GM21576 (cell line): ENCODE data around the gene MEIS2.

Experiments
- ATAC-seq: cut with Tn5 transposase; IDR thresholded peaks from one replicate; pipeline ENCODE4 v1.9.1; 2021; ENCODE audit warnings: mild to moderate bottlenecking, moderate library complexity; ENCODE audit not compliant: unreplicated experiment

The MEIS2 gene

GRCh38 chr15:36967929-36968328, 132.4 kb downstream of the MEIS2 start:
- no peak for ATAC-seq

DNA sequence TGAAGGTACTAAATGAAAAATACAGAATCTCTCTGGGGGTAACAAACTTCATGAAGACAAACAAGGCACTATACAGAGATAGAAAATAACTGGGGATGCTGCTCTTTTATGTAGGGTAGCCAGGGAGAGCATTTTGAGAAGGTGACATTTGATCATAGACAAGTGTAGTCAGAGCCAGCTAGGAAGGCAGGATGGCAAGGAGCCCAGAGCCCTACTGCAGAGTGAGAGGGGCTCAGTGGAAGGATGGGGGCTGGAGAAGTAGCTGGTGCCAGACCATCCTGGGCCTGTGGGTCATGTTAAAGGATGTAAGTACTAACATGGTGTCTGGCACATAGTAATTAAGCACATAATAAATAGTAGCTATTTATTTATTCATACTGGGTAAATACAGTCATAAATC, 133.6 kb downstream of the MEIS2 start:
- ATAC-seq, result no peak

DNA sequence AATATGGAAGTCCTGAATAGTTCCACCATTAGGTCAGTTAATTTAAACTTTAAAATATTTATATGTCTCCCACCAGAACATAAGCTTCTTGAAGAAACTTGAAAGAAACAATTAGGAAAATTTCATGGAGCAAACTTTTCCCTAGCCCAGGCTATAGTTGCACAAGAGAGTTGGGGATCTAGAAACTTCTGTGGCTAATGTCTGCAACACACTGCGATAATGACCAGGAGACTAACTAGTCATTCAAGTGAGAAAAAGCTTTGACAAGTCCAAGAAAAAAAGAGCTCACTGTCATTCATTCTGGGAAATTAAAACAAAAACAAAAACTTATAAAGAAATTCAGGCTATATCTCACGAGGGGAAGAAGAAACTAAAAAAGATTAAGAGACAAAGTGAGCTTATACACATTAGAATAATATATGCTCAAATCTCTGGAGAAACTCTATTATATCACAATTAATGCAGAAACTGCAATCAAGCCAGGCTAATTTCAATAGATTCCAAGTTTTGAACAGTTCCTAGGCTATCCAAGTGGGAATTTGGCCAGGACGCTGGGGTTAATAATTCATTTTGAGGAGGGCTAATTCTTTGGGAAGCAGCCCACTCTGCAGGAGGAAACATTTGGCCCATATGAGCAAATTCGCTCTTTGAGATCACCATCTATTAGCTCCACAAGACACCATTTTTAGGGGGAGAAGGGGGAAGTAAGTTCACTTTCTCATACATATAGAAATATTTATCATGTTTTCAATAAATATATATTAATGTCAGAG, 134.6 kb downstream of the MEIS2 start:
- ATAC-seq, result no peak

- ATAC-seq, result no peak
Measured at GRCh38 chr15:36964626-36965025, 135.7 kb downstream of the MEIS2 start.

DNA sequence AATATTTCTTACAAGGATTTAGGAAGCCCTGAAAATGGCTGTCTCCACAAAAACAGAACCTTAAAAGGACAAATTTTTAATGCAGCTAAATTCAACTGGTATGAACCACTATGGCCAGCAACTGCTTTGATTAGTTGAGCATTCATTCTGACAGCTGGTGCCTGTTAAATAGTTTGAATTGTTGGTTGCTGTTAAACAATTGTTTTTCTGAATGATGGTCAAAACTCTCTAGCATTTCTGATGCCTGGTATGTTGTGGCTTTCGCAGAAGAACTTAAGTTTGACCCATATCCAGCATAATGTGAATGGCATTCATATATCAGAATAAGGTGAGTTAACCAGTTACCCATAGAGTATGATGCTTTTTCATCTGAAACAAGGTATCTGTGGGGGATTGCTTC, 138.4 kb downstream of the MEIS2 start:
- ATAC-seq, result no peak

- ATAC-seq, result no peak
Measured at GRCh38 chr15:36960947-36961227, 139.5 kb downstream of the MEIS2 start.

GRCh38 chr15:36960179-36960946, 140.0 kb downstream of the MEIS2 start:
- no peak for ATAC-seq

DNA sequence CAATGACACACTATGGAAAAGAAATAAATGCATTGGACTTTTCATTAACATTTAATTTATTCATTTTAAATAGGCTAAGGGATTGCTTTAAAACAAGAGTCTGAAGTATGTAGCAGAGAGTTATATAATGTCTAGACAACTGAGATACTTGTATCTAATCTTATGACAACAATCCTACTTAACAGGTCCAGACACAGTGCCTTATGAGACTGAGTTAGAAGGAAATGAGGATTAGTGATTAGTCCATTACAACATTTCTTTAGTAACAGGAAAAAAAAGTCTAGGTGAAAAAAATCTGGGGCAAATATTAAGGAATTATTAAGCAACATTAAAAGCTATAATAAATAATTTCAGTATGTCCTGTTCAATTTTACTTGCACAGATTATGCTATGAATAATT, 140.6 kb downstream of the MEIS2 start:
- ATAC-seq, result no peak

DNA sequence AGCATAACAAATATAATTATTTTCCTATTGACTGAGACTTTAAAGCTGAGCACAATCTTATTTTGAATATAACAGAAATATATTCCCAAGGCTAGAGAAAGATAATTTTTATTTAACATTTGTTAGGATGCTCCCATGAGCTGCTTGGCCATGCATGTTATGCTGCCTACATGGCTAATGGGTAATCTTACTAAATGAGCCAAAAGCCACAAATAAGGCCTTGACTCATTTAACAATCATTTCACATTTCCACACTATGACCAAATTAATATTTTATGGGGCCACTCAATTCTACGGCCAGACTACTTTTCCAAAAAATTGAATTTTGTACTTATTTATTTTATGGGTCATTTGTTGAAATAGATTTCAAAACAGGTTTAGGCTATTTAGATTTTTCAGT, 141.7 kb downstream of the MEIS2 start:
- no peak for ATAC-seq

GRCh38 chr15:36954486-36954885, 145.9 kb downstream of the MEIS2 start:
- ATAC-seq, result no peak

DNA sequence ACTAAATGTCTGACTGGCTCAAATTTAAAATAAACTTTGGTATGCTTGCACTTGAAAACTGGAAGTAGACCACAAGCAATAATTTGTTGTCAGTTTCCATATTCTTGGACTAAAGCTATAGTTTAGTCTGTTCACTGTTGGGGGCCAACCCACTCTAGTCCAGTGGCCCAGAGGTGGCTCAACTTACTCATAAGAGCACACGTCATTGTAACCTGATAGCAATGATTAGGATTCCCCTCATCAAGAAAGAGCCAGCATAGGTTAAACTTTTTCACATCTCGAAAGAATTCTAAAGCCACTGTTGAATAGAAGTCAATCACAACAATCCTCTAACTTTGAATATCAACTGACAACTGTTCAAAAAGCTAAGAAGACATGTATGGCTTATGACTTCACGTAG, 147.0 kb downstream of the MEIS2 start:
- ATAC-seq, result no peak

- no peak for ATAC-seq
Measured at GRCh38 chr15:36951731-36952247, 148.6 kb downstream of the MEIS2 start.

DNA sequence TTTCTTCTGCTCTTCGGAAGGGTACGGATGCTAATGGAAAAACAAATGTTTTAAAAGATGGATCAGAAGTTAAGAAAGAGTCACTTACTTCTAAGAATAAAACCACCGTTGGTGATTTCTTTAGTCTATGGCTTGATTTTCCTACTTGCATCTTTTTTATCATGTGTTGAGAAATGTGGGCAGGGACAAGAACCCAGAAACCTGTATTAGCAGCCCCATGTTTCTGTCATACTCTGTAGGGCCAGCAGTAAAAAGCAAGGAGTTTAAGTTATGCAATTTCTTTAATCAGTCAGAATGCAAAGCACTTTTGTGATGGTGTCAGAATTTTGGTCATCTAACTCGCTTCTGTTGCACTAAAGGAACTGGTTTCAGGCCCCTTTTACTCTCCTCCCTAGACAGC, 150.0 kb downstream of the MEIS2 start:
- ATAC-seq, result no peak

GRCh38 chr15:36948982-36949381, 151.4 kb downstream of the MEIS2 start:
- ATAC-seq, result no peak

DNA sequence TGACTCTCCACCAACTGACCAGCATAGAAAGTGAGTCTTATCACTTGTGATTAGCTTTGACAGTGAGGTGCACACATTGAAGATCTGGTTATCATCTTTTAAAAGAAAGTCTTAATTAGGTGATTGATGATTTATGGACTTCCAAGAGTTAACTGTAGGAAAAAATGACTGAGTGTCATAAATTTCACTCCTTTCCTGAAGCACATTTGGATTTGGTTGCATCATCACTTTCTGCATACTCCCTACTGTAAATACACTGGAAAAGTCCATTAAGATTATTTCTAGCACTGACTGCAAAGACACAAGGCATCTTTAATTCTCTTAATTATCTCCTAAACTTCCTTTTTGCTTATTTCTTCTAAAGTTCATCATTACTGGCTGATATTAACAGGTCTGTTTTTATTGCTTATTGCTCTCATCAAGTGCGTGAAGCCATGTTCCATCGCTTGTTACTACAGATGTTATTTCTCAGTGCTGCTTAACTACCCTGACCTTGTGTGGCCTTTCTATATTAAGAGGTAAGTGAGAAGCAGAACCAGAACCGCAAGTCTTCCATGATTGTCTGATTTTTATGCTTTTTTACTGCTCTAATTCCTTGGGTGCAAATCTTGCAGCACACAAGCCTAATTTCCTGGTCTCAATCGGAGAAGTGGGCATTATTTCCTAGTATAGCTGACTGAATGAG, 153.2 kb downstream of the MEIS2 start:
- no peak for ATAC-seq

DNA sequence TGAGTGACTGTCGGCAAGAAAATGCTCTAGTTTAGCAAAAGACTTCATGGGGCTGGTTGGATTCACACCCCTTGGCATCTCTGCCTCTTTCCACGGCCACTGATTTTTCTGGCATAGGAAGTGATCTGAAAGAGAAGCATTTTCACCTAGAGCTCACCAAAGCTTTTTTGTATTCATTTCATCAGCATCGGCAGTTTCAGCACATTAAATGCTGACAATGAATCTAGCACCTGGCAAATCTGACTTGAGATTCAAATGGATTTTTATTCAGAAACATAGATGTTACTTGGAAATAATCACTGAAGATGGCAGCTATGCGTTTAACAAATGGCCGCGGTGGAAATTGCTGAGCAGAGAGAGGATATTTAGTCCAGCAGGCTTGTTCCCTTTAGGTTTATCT, 155.9 kb downstream of the MEIS2 start:
- no peak for ATAC-seq

- ATAC-seq, result no peak
Measured at GRCh38 chr15:36943508-36944361, 156.6 kb downstream of the MEIS2 start.

- ATAC-seq, result no peak
Measured at GRCh38 chr15:36942248-36942827, 158.0 kb downstream of the MEIS2 start.

- ATAC-seq, result no peak
Measured at GRCh38 chr15:36941798-36942197, 158.6 kb downstream of the MEIS2 start.

DNA sequence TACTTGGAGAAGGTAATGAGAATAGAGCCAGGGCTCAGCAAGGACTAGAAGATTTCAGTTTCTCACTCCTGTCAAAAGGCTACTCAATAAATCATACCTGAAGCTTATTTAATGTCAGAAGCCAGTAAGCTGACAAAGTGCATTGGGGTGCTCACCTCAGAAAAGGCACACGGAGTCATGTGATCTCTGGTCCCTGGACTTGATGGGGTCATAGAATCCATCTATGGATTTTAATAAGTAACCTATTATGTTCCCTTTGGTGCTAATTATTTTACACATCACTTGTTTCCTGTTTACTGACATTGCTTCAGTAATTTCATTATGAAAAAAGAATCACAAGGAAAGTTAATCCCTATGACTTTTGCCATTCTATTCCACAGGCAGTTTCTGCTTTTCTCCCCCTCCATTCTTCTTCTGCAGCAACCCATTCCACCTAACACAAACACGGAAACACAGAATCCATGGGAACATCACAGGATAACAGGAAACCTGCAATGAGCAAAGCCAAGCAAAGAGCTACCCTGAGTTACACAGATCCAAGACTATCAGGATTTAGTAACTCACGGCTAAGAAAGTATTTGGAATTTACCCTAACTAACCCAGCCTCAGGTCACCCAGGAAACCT, 159.6 kb downstream of the MEIS2 start:
- no peak for ATAC-seq
